HepG2 (cell line): Measurements from ENCODE around the gene UNKL.

Experiments
- CTCF ChIP-seq: sonication (generic); formaldehyde crosslinking; IDR thresholded peaks from 2 replicates; pipeline ENCODE4 v1.5.0; 2020; ENCODE audit warnings: mild to moderate bottlenecking, missing genetic modification reagents, moderate library complexity
- ZBTB8A ChIP-seq: sonication (generic); formaldehyde crosslinking; IDR thresholded peaks from 2 replicates; pipeline ENCODE4 v1.4.0; 2020; ENCODE audit warnings: mild to moderate bottlenecking, low read depth, missing genetic modification reagents, borderline replicate concordance
- ZNF280B ChIP-seq: sonication (generic); formaldehyde crosslinking; IDR thresholded peaks from 2 replicates; pipeline ENCODE4 v1.5.0; 2020; ENCODE audit warnings: missing genetic modification reagents, mild to moderate bottlenecking, borderline replicate concordance

- TF ChIP-seq CTCF (CRISPR knock-in tag): no peak
- TF ChIP-seq ZBTB8A: no peak
- TF ChIP-seq ZNF280B (CRISPR knock-in tag): no peak
Measured at GRCh38 chr16:1457489-1458245, 43.2 kb upstream of the UNKL start.
